MG63 (cell line): ENCODE results near the gene FBXW12. TPM values are rescaled to one million over a fixed set of nuclear protein-coding genes. Genes with fewer than 3 reads are reported as not detected.

Source experiments
- DNase-seq: peaks from one replicate; pipeline ENCODE4 v3.0.0-alpha.2; 2020
- H3K27me3 ChIP-seq: fragments of 250-450 bp; sonication (Bioruptor Pico); 2 replicates; pipeline ENCODE4 v1.5.1; 2020; ENCODE audit warnings: mild to moderate bottlenecking, moderate library complexity
- H3K36me3 ChIP-seq: fragments of 250-450 bp; sonication (Bioruptor Pico); 2 replicates; pipeline ENCODE4 v1.5.1; 2020; ENCODE audit warnings: mild to moderate bottlenecking, moderate library complexity
- H3K4me3 ChIP-seq: fragments of 250-450 bp; sonication (Bioruptor Pico); 2 replicates; pipeline ENCODE4 v1.5.1; 2020; ENCODE audit warnings: mild to moderate bottlenecking, moderate library complexity
- H3K9me3 ChIP-seq: fragments of 250-450 bp; sonication (Bioruptor Pico); 2 replicates; pipeline ENCODE4 v1.5.1; 2020; ENCODE audit warnings: mild to moderate bottlenecking, moderate library complexity
- total RNA-seq: library from RNA; depleted of rRNA; stranded (reverse); fragments of >200 nt; shearing (Covaris generic); gene quantifications from 2 replicates; pipeline ENCODE4 v1.2.3, GENCODE V29; 2014; ENCODE audit warnings: low replicate concordance; rRNA removed

Gene FBXW12
- total RNA-seq, 1 experiment from 2014 or later, result not detected

GRCh38 chr3:48435774-48436476, 63.9 kb downstream of the FBXW12 start:
- H3K9me3 ChIP-seq, result no peaks in the 10 kb centered on the region
- peak; percentile 56 for DNase-seq
- no peak overlapping the region for H3K4me3 ChIP-seq
- H3K36me3 ChIP-seq, result no peaks in the 10 kb centered on the region; the same call in 1 of the 2 replicates
- no peaks in the 10 kb centered on the region for H3K27me3 ChIP-seq

DNA sequence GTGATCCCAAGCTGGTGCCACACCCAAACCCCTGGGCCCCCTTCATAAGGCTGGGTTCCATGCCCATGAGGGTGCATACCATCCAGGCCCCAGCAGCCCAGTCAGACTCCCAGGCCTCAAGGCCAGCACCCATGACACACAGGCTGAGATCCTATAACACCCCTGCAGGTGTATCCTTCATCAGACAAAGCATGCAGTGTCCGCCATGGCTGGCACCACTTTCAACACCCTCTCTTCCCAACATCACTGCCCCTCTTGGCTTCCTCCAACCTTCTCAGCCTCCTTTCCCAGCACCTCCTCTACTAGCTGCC, 64.4 kb downstream of the FBXW12 start:
- H3K4me3 ChIP-seq, result no peak overlapping the region
- H3K9me3 ChIP-seq, result no peaks in the 10 kb centered on the region
- no peaks in the 10 kb centered on the region; the same call in 1 of the 2 replicates for H3K36me3 ChIP-seq
- DNase-seq, result no peak
- H3K27me3 ChIP-seq, result no peaks in the 10 kb centered on the region

DNA sequence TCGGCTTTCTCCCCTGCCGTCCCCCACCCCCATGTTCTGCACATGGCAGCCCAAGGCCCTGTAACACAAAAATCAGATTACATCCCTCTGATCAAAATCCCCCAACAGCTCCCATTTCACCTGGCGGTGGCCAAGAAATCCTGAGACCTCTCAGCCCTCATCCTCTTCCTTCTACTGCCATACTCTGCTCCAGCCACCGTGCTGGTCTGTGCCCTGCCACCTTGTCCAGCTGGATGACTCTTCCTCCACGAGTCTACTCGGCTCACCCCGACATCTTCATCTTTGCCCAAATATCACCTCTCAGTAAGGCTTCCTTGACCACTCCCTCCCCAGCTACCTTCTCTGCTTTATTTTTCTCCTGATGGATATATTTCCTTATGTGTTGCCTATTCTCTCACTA, 64.8 kb downstream of the FBXW12 start:
- no peaks in the 10 kb centered on the region for H3K9me3 ChIP-seq
- no peaks in the 10 kb centered on the region; the same call in 1 of the 2 replicates for H3K36me3 ChIP-seq
- no peak for DNase-seq
- H3K27me3 ChIP-seq, result no peaks in the 10 kb centered on the region
- no peak overlapping the region for H3K4me3 ChIP-seq

DNA sequence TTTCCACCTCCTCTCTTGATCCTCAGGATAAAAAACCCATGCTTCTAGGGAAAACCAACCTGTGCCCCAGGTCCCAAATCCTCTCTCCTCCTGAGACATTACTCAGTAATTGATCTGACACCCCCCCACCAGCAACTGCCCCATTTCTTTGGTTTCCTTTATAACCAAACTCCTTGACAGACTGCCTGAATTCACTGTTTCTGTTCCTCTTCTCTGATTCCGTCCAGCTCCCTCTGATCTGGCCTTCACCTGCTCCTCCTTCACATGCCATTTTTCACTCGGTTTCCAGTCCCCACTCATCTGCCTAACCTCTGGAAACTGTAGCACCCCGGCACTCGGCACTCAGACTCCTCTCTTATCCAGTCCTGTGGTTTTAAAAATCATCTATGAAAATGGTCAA, 65.8 kb downstream of the FBXW12 start:
- H3K4me3 ChIP-seq, result no peak overlapping the region
- H3K36me3 ChIP-seq, result peaks cover 3% of the 10 kb centered on the region; the same call in 1 of the 2 replicates
- no peak for DNase-seq
- H3K9me3 ChIP-seq, result no peaks in the 10 kb centered on the region
- no peaks in the 10 kb centered on the region for H3K27me3 ChIP-seq

GRCh38 chr3:48439820-48440589, 68.0 kb downstream of the FBXW12 start, which contains the start of the genes CCDC51 and TMA7:
Gene CCDC51 (minus strand): TSS chr3:48440119. CDS start chr3:48435128, 4,991 bp downstream.
Gene TMA7 (plus strand): TSS chr3:48440257. CDS start chr3:48440297, 40 bp downstream.
- Histone ChIP-seq H3K9me3 (no peaks in the 10 kb centered on the region), H3K4me3 (peak within 1 kb of the TSS; percentile 93), H3K36me3 (peaks cover 12% of the 10 kb centered on the region), H3K27me3 (no peaks in the 10 kb centered on the region)
- DNase-seq, result peak; percentile 94

DNA sequence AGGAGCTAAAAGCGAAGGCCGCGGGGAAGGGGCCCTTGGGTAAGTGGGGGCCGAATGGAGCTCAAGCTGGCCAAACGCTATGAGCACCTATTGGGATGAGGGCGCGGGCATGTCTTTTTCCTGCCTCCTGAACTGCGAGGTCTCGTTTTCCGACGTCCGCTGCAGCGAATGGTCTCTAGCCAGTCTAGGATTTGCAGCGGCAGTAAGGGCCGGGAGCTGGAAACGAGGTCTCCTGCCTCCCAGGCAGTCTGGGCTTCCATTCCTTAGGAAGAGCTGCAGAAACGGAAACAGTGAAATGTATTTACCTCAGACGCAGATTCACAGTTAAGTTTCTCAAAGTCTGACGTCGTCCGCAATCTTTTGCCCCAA, 68.6 kb downstream of the FBXW12 start:
- DNase-seq, result no peak
- Histone ChIP-seq H3K4me3 (peak overlapping the region; percentile 93), H3K36me3 (peaks cover 12% of the 10 kb centered on the region), H3K9me3 (no peaks in the 10 kb centered on the region), H3K27me3 (no peaks in the 10 kb centered on the region)

DNA sequence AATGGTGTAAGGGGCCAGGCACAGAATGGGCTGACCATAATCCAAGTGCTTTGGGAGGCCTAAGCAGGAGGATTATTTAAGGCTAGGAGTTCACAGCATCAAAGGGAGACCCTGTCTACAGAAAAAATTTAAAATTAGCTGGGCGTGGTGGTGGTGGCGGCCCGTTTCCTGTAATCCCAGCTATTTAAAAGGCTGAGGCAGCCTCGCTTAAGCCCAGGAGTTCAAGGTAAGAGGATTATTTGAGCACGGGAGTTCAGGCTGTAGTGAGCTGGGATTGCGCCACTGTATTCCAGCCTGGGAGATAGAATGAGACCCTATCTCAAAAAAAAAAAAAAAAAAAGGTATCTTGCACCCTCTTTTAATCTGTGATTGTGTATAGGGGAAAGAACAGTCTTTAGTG, 69.9 kb downstream of the FBXW12 start:
- DNase-seq, result no peak
- H3K36me3 ChIP-seq, result peaks cover 12% of the 10 kb centered on the region
- H3K9me3 ChIP-seq, result no peaks in the 10 kb centered on the region
- H3K27me3 ChIP-seq, result no peaks in the 10 kb centered on the region
- H3K4me3 ChIP-seq, result no peak overlapping the region; the same call in 1 of the 2 replicates

Other genes starting within 250 kb of the FBXW12 start
- 11.2 and 25.3 TPM in 2 replicates for gene CDC25A, start 183.8 kb upstream of the FBXW12 start, total RNA-seq
- gene CAMP, start 148.7 kb upstream of the FBXW12 start, total RNA-seq, result not detected in 2 replicates
- gene ZNF589, start 131.1 kb upstream of the FBXW12 start, total RNA-seq, result 3.0 and 4.5 TPM in 2 replicates
- 14.9 and 42.4 TPM in 2 replicates for gene NME6, start 70.9 kb upstream of the FBXW12 start, total RNA-seq
- not detected in 2 replicates for gene SPINK8, start 38.6 kb upstream of the FBXW12 start, total RNA-seq
- gene PLXNB1, start 57.9 kb downstream of the FBXW12 start, total RNA-seq, result 1.6 and 7.0 TPM in 2 replicates
- 26.9 and 28.6 TPM in 2 replicates for gene CCDC51, start 67.9 kb downstream of the FBXW12 start, total RNA-seq
- gene TMA7, start 68.0 kb downstream of the FBXW12 start, total RNA-seq, result 316 and 348 TPM in 2 replicates
- 6.8 and 25.3 TPM in 2 replicates for gene ATRIP, start 74.5 kb downstream of the FBXW12 start, total RNA-seq
- 94.4 and 113 TPM in 2 replicates for gene SHISA5, start 132.0 kb downstream of the FBXW12 start, total RNA-seq
- 0.84 and 3.2 TPM in 2 replicates for gene PFKFB4, start 184.6 kb downstream of the FBXW12 start, total RNA-seq
- gene UCN2, start 191.6 kb downstream of the FBXW12 start, total RNA-seq, result 1.1 TPM in 1 of 2 replicates, not detected in the other
- gene COL7A1, start 223.1 kb downstream of the FBXW12 start, total RNA-seq, result 1.3 and 12.2 TPM in 2 replicates
- 199 and 243 TPM in 2 replicates for gene UQCRC1, start 237.4 kb downstream of the FBXW12 start, total RNA-seq
- gene TMEM89, start 249.6 kb downstream of the FBXW12 start, total RNA-seq, result not detected in 2 replicates